Caco-2 (cell line): ENCODE measurements around the gene GUCD1. TPM values are rescaled to one million over a fixed set of nuclear protein-coding genes. Genes with fewer than 3 reads are reported as not detected.

Experiments used
- BruUV-seq: library from RNA; stranded (reverse); fragments of 400-500 nt; replicated peaks from 2 replicates; lab custom pipeline; 2021; lab: Mats Ljungman, UMichigan
- CTCF ChIA-PET: fragments of 300-600 bp; sonication (Branson Sonifier 250); formaldehyde crosslinking; loops from one replicate; lab custom pipeline; 2022; ENCODE audit warnings: antibody characterized with exemption; lab: Charles Lee
- POLR2A ChIA-PET: fragments of 300-600 bp; sonication (Branson Sonifier 250); formaldehyde crosslinking; loops from one replicate; lab custom pipeline; 2022; ENCODE audit warnings: antibody characterized with exemption; lab: Charles Lee
- DNase-seq, 2 experiments: peaks; one replicate each; pipeline versions ENCODE4 v3.0.0 to v3.0.0-alpha.2; 2020 to 2022
- H3K27me3 ChIP-seq: replicated peaks from 2 replicates; pipeline ENCODE4 v1.6.0; 2011; ENCODE audit warnings: low read length; ENCODE audit not compliant: control insufficient read depth, insufficient read depth
- H3K36me3 ChIP-seq: 2 replicates; pipeline ENCODE4 v1.5.1; 2011; ENCODE audit warnings: low read length; ENCODE audit not compliant: control insufficient read depth, insufficient read depth
- H3K4me1 ChIP-seq: fragments of 250-450 bp; sonication (Bioruptor Pico); 2 replicates; pipeline ENCODE4 v1.5.1; 2020; ENCODE audit warnings: mild to moderate bottlenecking
- H3K4me3 ChIP-seq: 2 replicates; pipeline ENCODE4 v1.5.1; 2011; ENCODE audit warnings: low read depth, mild to moderate bottlenecking, control low read depth, low read length
- H3K9me3 ChIP-seq: fragments of 250-450 bp; sonication (Bioruptor Pico); 2 replicates; pipeline ENCODE4 v1.5.1; 2020; ENCODE audit warnings: mild to moderate bottlenecking, moderate library complexity
- H3K27ac Mint-ChIP-seq: one replicate; pipeline ENCODE4 v1.8.0; 2022; ENCODE audit warnings: mixed read lengths; ENCODE audit not compliant: unreplicated experiment
- H3K27me3 Mint-ChIP-seq: one replicate; pipeline ENCODE4 v1.8.0; 2022; ENCODE audit warnings: mixed read lengths; ENCODE audit not compliant: insufficient read depth, unreplicated experiment
- H3K36me3 Mint-ChIP-seq: one replicate; pipeline ENCODE4 v1.8.0; 2022; ENCODE audit warnings: mild to moderate bottlenecking, mixed read lengths; ENCODE audit not compliant: insufficient read depth, unreplicated experiment
- H3K4me1 Mint-ChIP-seq: one replicate; pipeline ENCODE4 v1.8.0; 2022; ENCODE audit warnings: low read depth, mixed read lengths; ENCODE audit not compliant: unreplicated experiment
- H3K4me3 Mint-ChIP-seq: one replicate; pipeline ENCODE4 v1.8.0; 2022; ENCODE audit warnings: mild to moderate bottlenecking, moderate library complexity, mixed read lengths; ENCODE audit not compliant: unreplicated experiment
- H3K9me3 Mint-ChIP-seq: one replicate; pipeline ENCODE4 v1.8.0; 2022; ENCODE audit warnings: mixed read lengths; ENCODE audit not compliant: unreplicated experiment
- CTCF ChIP-seq, 2 experiments: fragments of 200-600 bp in 1 of 2; IDR thresholded peaks; 1 replicate in 1 of 2; 2 replicates in 1 of 2; pipeline versions ENCODE4 v1.5.1 to v1.8.0; 2011 to 2022; ENCODE audit warnings: antibody characterized with exemption in 1 of 2, control low read depth in 1 of 2, inconsistent platforms in 1 of 2, low read depth in 1 of 2, low read length in 1 of 2, mild to moderate bottlenecking in 1 of 2, moderate library complexity in 1 of 2; ENCODE audit not compliant: insufficient read depth in 1 of 2, severe bottlenecking in 1 of 2, unreplicated experiment in 1 of 2
- intact Hi-C: fragments of 100-400 bp; cut with micrococcal nuclease; formaldehyde crosslinking; loops from one replicate; pipeline ENCODE4 v1.10.0; 2022; ENCODE audit not compliant: unreplicated experiment
- total RNA-seq: library from RNA; stranded (reverse); gene quantifications from 2 replicates; pipeline ENCODE4 v1.2.3, GENCODE V29; 2022

The GUCD1 gene
- total RNA-seq, 1 experiment from 2014 or later: 127 TPM

GRCh38 chr22:24571266-24571665 lies 16.3 kb upstream of the GUCD1 start:
- intact Hi-C loops: no loop called here
- no TSS peak for BruUV-seq
- no peak for DNase-seq
- POLR2A ChIA-PET: interaction anchor here (0.5 kb wide), 1 partner anchor 16 kb away, joined by 5 read pairs; no protein-coding TSS in a partner anchor
- Mint-ChIP-seq H3K36me3 (peaks cover 94% of the 10 kb centered on the region), H3K27ac (no peak overlapping the region), H3K27me3 (no peaks in the 10 kb centered on the region), H3K9me3 (no peaks in the 10 kb centered on the region), H3K4me1 (peaks cover 22% of the 10 kb centered on the region), H3K4me3 (no peak overlapping the region)
- Histone ChIP-seq H3K27me3 (no peaks in the 10 kb centered on the region), H3K4me1 (peaks cover 4% of the 10 kb centered on the region; the same call in 1 of the 2 replicates), H3K9me3 (no peaks in the 10 kb centered on the region), H3K36me3 (peaks cover 7% of the 10 kb centered on the region), H3K4me3 (no peak overlapping the region)
- CTCF ChIA-PET: interaction anchor here (0.7 kb wide), 3 partner anchors 14 to 853 kb away, joined by 4 to 5 read pairs (median 5); no protein-coding TSS in a partner anchor
- TF ChIP-seq CTCF (IDR thresholded peaks at IDR 0.05; ENCODE audit: insufficient read depth in 1 of 2, low read depth in 1 of 2, low read length in 1 of 2, severe bottlenecking in 1 of 2, unreplicated experiment in 1 of 2): no peak

GRCh38 chr22:24567668-24568067 lies 12.7 kb upstream of the GUCD1 start:
- Mint-ChIP-seq H3K4me1 (peaks cover 14% of the 10 kb centered on the region), H3K4me3 (no peak overlapping the region), H3K27me3 (no peaks in the 10 kb centered on the region), H3K27ac (no peak overlapping the region), H3K36me3 (peaks cover 93% of the 10 kb centered on the region), H3K9me3 (no peaks in the 10 kb centered on the region)
- peaks cover 7% of the 10 kb centered on the region for H3K36me3 ChIP-seq
- H3K4me3 ChIP-seq: no peak overlapping the region
- no peak for DNase-seq
- peaks cover 13% of the 10 kb centered on the region; the same call in 1 of the 2 replicates for H3K4me1 ChIP-seq
- intact Hi-C loops: no loop called here
- no peaks in the 10 kb centered on the region for H3K9me3 ChIP-seq
- BruUV-seq: no TSS peak
- CTCF ChIA-PET: no interaction called here
- no peaks in the 10 kb centered on the region for H3K27me3 ChIP-seq
- POLR2A ChIA-PET: no interaction called here
- TF ChIP-seq CTCF (IDR thresholded peaks at IDR 0.05; ENCODE audit: insufficient read depth in 1 of 2, low read depth in 1 of 2, low read length in 1 of 2, severe bottlenecking in 1 of 2, unreplicated experiment in 1 of 2): no peak

GRCh38 chr22:24566899-24567511 lies 12.1 kb upstream of the GUCD1 start:
- no peaks in the 10 kb centered on the region for H3K27me3 Mint-ChIP-seq
- DNase-seq: no peak
- H3K36me3 Mint-ChIP-seq: peaks cover 91% of the 10 kb centered on the region
- peak overlapping the region; percentile 21 for H3K27ac Mint-ChIP-seq
- peak overlapping the region; percentile 22 for H3K4me3 Mint-ChIP-seq
- intact Hi-C loops: no loop called here
- CTCF ChIA-PET: interaction anchor here (0.6 kb wide), 2 partner anchors 12 to 58 kb away, joined by 4 to 5 read pairs; no protein-coding TSS in a partner anchor
- Histone ChIP-seq H3K27me3 (no peaks in the 10 kb centered on the region), H3K4me3 (no peak overlapping the region), H3K4me1 (peaks cover 16% of the 10 kb centered on the region; the same call in 1 of the 2 replicates), H3K9me3 (no peaks in the 10 kb centered on the region), H3K36me3 (peaks cover 7% of the 10 kb centered on the region)
- TF ChIP-seq CTCF (IDR thresholded peaks at IDR 0.05; ENCODE audit: insufficient read depth in 1 of 2, low read depth in 1 of 2, low read length in 1 of 2, severe bottlenecking in 1 of 2, unreplicated experiment in 1 of 2): no peak
- POLR2A ChIA-PET: no interaction called here
- peaks cover 14% of the 10 kb centered on the region for H3K4me1 Mint-ChIP-seq
- H3K9me3 Mint-ChIP-seq: no peaks in the 10 kb centered on the region
- BruUV-seq: no TSS peak
